Mucosa of descending colon (tissue), 3 donors: ENCODE data around the gene PLB1. TPM values are rescaled to one million over a fixed set of nuclear protein-coding genes. Genes with fewer than 3 reads are reported as not detected.

Experiments used
- ATAC-seq: fragments of 200-7000 bp; cut with Tn5 transposase; one replicate; pipeline ENCODE4 v1.9.1; 2020; ENCODE audit warnings: mild to moderate bottlenecking, moderate library complexity
- DNase-seq, 3 donors: peaks; one replicate each; pipeline ENCODE4 v3.0.0-alpha.2; 2020
- H3K36me3 ChIP-seq: fragments of 200-600 bp; one replicate; pipeline ENCODE4 v1.8.0; 2021; ENCODE audit warnings: low read depth, mild to moderate bottlenecking
- H3K4me1 ChIP-seq: fragments of 200-600 bp; one replicate; pipeline ENCODE4 v1.8.0; 2021; ENCODE audit warnings: low read depth, mild to moderate bottlenecking
- H3K4me3 ChIP-seq: fragments of 200-600 bp; one replicate; pipeline ENCODE4 v1.8.0; 2021; ENCODE audit warnings: mild to moderate bottlenecking
- H3K9me3 ChIP-seq: fragments of 200-600 bp; one replicate; pipeline ENCODE4 v1.8.0; 2021; ENCODE audit warnings: mild to moderate bottlenecking
- intact Hi-C, 2 donors: fragments of 100-400 bp; cut with DNase I in 1 of 2; cut with micrococcal nuclease in 1 of 2; formaldehyde crosslinking; loops; one replicate each; pipeline versions ENCODE4 v1.11.0 to v1.11.1; 2022; cut with DNase I, micrococcal nuclease
- total RNA-seq, 3 donors: library from RNA; stranded (reverse); fragmentation: NEBNext Ultra II Directional in 2 of 3; extraction: Animal tissue kit (Norgen Biotek cat#: 25700) in 2 of 3; gene quantifications; one replicate each; pipeline versions ENCODE4 v1.2.1 to v1.2.4, GENCODE V29; 2021 to 2023
- TF ChIP-seq, protein P1 (sequence below): fragments of 200-600 bp; IDR thresholded peaks from one replicate; pipeline ENCODE4 v1.8.0; 2022; ENCODE audit warnings: antibody characterized with exemption, mild to moderate bottlenecking
- donor health status: DM: no; HTN: no; CAD: no; lungs with moderate emphysema.
- donor health status: DM: no; HTN: no; CAD: no.
- donor health status: DM: no; HTN: yes; CAD: no.

PLB1 gene
- total RNA-seq, 3 donors from 2014 or later = 2.4 to 4.9 (median 3.6) TPM

DNA sequence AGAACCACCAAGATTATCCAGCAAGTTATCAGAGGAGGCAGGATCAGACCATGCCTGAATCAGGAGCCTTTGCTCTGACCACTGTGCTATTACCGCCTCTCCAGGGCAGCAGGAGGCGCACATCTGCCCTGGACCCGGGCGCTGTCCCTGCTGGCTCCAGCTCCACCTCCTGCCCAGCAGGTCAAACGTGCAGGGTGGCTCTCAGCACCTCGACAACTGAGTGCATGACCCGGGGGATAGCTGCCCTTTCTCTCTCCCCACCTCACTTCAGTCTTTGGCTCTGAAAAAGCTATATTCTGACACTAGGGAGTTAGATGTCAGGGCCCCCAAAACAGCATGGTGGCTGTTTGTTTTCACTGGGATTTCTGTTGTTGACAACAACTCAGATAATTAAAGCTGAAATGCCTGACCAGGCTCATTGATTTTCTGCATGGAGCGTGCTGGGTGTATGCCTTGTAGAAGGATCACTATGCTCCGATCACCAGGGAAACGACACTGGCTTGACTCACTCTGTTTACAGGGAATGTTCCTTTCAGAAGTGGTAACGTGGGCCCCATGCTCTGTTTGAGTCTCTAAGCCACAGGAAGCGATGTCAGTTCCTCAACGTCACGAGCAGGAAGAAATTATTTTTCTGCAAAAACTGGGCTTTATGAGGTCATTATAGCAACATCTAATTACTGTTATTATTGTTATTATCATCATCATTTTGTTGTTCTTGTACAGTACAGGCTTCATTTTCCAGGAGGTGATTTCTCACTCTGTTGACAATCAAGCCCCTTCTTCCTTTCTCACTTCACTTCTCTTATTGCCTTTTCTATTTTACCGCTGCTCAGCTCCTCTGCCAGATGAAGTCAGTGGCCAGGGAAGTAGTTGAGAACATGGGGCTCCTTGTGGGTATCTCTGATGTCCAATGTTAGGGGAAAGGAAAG lies 125.6 kb downstream of the PLB1 start:
- DNase-seq = peak; percentile 80 to 83 (median 83)
- ATAC-seq = peak; percentile 76
- Histone ChIP-seq H3K9me3 (no peaks in the 10 kb centered on the region), H3K36me3 (no peaks in the 10 kb centered on the region), H3K4me3 (no peak overlapping the region), H3K4me1 (peaks cover 56% of the 10 kb centered on the region)
- intact Hi-C loops = no loop called here
- TF ChIP-seq, protein P1, sequence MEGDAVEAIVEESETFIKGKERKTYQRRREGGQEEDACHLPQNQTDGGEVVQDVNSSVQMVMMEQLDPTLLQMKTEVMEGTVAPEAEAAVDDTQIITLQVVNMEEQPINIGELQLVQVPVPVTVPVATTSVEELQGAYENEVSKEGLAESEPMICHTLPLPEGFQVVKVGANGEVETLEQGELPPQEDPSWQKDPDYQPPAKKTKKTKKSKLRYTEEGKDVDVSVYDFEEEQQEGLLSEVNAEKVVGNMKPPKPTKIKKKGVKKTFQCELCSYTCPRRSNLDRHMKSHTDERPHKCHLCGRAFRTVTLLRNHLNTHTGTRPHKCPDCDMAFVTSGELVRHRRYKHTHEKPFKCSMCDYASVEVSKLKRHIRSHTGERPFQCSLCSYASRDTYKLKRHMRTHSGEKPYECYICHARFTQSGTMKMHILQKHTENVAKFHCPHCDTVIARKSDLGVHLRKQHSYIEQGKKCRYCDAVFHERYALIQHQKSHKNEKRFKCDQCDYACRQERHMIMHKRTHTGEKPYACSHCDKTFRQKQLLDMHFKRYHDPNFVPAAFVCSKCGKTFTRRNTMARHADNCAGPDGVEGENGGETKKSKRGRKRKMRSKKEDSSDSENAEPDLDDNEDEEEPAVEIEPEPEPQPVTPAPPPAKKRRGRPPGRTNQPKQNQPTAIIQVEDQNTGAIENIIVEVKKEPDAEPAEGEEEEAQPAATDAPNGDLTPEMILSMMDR = peak; percentile 28

DNA sequence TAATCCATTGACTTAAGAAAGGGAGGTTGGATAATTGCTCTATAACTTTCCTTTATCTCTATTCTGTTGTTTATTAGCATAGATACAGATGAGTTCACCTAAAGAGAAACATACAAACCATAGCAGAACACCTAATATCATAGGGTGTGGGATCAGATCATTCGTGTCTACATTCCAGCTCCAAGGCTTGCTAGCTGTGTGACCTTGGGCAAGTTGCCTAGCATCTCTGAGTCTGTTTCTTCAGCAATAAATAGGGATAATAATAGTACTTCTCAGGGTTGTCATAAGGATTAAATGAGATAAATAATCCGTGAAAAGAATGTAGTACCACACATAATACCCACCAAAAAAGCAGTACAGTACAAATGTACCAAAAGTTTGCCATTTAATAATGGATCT lies 126.2 kb downstream of the PLB1 start:
- no peak for ATAC-seq
- peak in 1 of 3 donors; percentile 31 for DNase-seq
- Histone ChIP-seq H3K4me3 (no peak overlapping the region), H3K9me3 (no peaks in the 10 kb centered on the region), H3K4me1 (peaks cover 56% of the 10 kb centered on the region), H3K36me3 (no peaks in the 10 kb centered on the region)
- TF ChIP-seq, protein P1 = no peak
- intact Hi-C loops = no loop called here

DNA sequence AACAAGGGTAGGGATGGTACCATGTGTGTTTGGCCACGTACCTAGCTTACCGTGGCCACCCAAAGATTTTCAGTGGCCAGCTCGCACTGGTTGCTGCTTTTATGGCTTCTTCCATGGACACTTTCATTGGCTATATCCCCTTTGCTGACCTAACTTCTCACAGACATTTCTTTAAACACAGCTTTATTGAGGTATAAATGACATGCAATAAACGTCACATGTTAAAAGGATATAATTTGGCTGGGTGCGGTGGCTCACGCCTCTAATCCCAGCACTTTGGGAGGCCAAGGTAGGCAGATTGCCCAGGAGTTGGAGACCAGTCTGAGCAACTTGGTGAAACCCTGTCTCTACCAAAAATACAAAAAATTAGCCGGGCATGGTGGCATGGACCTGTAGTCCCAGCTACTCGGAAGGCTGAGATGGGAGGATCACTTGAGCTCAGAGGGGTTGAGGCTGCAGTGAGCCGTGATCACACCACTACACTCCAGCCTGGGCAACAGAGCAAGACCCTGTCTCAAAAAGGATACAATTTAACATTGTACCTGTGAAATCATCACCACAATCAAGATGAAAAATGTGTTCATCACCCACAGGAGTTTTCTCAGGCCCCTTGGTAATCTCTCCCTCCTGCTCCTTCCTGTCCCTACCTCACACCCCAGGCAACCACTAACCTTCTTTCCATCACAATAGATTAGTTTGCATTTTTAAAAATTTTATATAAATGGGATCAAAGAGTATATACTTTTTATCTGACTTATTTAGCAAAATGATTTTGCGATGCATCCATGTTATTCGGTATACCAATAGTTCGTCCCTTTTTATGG lies 127.9 kb downstream of the PLB1 start:
- Histone ChIP-seq H3K4me1 (peaks cover 56% of the 10 kb centered on the region), H3K36me3 (no peaks in the 10 kb centered on the region), H3K9me3 (no peaks in the 10 kb centered on the region), H3K4me3 (no peak overlapping the region)
- TF ChIP-seq, protein P1 = no peak
- DNase-seq = peak in 2 of 3 donors; percentile 68 to 77
- intact Hi-C loops = no loop called here
- peak; percentile 63 for ATAC-seq

DNA sequence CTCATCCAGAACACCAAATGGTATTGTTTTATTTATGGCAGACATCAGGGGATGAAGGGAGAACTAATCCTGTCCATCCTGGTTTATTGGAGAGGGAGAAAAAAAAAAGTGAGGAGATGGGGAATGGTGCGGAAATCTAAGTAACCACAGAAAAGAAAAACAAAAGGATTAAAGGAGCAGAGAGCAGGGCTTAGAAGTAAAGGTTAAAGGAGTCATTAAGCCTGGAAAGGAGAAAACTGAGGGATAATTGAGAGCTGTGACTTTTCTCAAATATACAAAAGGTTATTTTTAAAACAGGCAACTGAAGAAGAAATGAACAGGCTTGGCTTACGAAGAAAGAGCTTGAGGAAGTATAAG lies 128.6 kb downstream of the PLB1 start:
- no peak for DNase-seq
- intact Hi-C loops = no loop called here
- H3K36me3 ChIP-seq = no peaks in the 10 kb centered on the region
- H3K4me3 ChIP-seq = no peak overlapping the region
- no peaks in the 10 kb centered on the region for H3K9me3 ChIP-seq
- peaks cover 56% of the 10 kb centered on the region for H3K4me1 ChIP-seq
- TF ChIP-seq, protein P1 = no peak
- no peak for ATAC-seq

DNA sequence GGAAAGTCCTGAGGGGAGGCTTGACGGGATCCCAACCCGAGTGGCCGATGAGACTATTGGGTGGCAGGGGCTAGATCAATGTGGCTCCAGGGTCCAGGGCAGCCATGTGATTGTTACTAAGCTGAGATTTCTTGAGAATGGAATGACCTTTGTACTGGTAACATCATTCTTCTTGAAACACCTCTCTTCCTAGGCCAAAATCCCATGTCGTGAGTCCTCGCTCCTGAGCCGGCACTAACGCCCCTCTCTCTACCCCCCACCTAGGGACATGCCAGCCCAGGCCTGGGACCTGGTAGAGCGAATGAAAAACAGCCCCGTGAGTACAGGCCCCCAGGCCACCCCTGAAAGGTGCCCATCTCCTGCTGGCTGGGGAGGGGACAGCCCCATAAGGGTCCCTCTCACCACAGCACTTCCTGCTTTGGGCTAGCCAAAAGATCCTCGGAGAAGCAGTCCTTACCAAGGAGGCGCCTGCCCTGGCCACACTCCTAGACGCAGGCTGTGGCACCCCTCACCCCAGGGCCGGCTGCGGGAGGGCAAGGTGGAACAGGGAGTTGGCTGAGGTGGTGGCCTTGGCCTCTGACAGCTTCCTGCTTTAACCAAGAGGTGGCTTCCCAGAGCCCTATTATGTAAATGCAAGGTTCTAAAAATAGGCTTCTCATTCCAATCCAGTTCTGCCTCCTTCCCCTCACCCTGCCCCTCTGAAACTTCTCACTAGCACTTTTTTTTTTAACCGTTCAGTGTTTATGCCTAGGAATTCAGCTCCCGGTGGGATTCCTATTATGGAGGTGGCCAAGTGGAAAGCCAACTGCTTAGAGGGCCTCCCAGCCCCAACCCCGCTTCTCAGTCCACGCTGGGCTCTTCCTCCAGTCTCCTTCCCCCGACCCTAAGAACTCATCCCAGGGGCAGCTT lies 129.2 kb downstream of the PLB1 start:
- TF ChIP-seq, protein P1 = no peak
- Histone ChIP-seq H3K4me1 (peaks cover 56% of the 10 kb centered on the region), H3K4me3 (no peak overlapping the region), H3K9me3 (no peaks in the 10 kb centered on the region), H3K36me3 (no peaks in the 10 kb centered on the region)
- intact Hi-C loops = no loop called here
- ATAC-seq (peak; percentile 75), DNase-seq (peak; percentile 78 to 91 (median 87))
